ENCODE results near the gene LLGL2.

LLGL2 gene

GRCh38 chr17:75492555-75493168, 32.8 kb upstream of the LLGL2 start:
- DNase-seq (ENCODE audit: low read depth) = no peak

GRCh38 chr17:75493476-75494129, 31.9 kb upstream of the LLGL2 start:
- no peak for DNase-seq (ENCODE audit: low read depth)

GRCh38 chr17:75494326-75494877, 31.1 kb upstream of the LLGL2 start:
- DNase-seq (ENCODE audit: low read depth) = no peak

DNA sequence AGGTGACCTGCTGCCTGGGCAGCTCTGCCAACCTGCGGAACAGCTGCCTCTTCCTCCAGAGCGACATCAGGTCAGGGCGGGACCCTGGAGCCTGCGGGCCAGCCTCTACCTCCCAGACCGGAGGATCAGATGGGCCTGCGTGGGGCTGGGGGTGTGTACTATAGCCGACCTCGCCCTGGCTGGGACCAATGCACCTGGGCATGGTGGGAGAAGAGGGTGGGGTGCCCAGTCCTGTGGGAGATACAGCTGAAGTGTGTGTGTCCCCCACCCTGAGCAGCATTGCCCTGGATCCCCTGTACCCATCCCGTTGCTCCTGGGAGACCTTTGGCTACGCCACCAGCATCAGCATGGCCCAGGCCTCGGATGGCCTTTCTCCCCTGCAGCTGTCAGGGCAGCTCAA, 29.5 kb upstream of the LLGL2 start:
- DNase-seq (ENCODE audit: low read depth) = no peak

GRCh38 chr17:75498039-75498725, 27.3 kb upstream of the LLGL2 start:
- no peak for DNase-seq (ENCODE audit: low read depth)

DNA sequence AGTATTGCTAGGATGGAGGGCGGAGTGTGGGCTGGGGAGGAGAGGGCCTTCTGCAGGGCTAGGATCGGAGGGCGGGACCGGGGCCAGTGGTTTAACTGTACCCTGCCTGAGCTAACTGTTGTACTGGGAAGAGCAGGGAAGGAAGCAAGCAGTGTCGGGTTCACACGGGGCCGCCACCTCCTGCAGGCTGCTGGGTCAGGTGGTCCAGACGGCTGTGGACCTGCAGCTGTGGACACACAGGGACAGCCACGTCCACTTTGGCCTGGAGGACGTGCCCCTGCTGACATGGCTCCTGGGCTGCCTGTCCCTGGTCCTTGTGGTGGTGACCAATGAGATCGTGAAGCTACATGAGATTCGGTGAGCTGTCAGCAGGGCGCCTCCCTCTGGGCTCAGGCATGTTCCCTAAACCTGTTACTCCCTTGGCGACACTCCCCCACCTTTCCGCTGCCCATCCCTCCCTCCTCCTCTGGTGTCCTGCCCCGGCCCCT, 26.7 kb upstream of the LLGL2 start:
- DNase-seq (ENCODE audit: low read depth) = no peak

GRCh38 chr17:75499313-75500022, 26.0 kb upstream of the LLGL2 start:
- DNase-seq (ENCODE audit: low read depth) = no peak

DNA sequence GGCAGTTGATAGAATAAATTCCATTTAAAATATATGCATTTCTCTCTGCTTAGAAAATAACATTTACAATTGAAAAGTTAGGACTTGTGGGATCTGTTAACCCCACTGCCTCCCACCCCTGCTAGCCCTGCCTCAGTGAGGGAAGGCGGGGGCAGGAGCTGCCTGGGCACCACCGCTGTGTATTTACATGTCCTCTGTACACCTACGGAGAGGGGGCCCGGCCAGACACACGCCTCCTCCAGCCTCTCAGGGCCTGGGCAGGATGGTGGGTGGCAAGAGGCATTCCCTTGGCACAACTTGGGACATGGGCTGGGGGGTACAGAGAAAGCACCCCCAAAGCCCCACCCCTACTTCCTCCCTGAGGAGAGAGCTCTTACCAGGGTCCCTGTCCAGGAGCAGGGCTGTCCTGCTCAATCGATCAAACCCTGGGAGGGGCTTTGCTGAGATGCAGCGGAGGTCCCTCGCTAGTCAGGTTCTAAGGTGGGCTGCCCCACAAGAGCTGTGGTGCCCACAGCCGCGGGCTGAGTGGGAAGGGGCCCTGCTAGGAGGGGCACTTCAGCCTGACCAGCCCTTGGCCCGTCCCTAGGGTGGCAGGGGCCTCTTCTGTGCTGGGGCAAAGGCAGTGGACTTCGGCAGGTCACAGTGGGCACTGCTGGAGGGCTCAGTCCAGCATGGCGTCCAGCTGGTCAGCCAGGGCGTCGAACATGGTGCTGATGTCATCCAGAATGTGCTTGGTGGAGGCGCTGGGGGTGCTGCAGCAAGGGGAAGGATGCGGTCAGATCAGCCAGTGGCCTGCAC, 24.9 kb upstream of the LLGL2 start:
- DNase-seq (ENCODE audit: low read depth) = no peak

- no peak for DNase-seq (ENCODE audit: low read depth)
Observed at GRCh38 chr17:75501378-75502071, 24.0 kb upstream of the LLGL2 start.

- no peak for DNase-seq (ENCODE audit: low read depth)
Observed at GRCh38 chr17:75502072-75502720, 23.3 kb upstream of the LLGL2 start.

GRCh38 chr17:75502721-75503329, 22.7 kb upstream of the LLGL2 start:
- DNase-seq (ENCODE audit: low read depth) = no peak

GRCh38 chr17:75503337-75503950, 22.1 kb upstream of the LLGL2 start:
- DNase-seq (ENCODE audit: low read depth) = no peak

DNA sequence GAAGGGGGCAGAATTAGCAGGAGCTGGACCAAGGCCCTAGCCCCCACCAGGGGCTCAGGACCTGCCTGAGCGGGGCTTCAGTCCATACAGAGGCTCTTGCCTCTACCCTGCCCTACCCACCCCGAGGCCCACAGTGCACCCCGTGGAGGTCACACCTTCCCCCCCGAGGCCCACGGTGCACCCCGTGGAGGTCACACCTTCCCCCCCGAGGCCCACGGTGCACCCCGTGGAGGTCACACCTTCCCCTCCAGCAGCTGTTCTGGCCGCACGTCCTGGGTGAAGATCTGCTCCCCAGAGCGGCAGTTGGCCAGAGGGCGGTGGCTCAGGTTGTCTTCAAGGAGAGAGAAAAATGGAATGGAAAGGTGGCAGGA, 21.5 kb upstream of the LLGL2 start:
- no peak for DNase-seq (ENCODE audit: low read depth)

- DNase-seq (ENCODE audit: low read depth) = no peak
Observed at GRCh38 chr17:75504347-75505151, 20.9 kb upstream of the LLGL2 start.

- no peak for DNase-seq (ENCODE audit: low read depth)
Observed at GRCh38 chr17:75505152-75505409, 20.4 kb upstream of the LLGL2 start.

- DNase-seq (ENCODE audit: low read depth) = no peak
Observed at GRCh38 chr17:75505640-75506039, 19.9 kb upstream of the LLGL2 start.

- no peak for DNase-seq (ENCODE audit: low read depth)
Observed at GRCh38 chr17:75506134-75506533, 19.4 kb upstream of the LLGL2 start.

DNA sequence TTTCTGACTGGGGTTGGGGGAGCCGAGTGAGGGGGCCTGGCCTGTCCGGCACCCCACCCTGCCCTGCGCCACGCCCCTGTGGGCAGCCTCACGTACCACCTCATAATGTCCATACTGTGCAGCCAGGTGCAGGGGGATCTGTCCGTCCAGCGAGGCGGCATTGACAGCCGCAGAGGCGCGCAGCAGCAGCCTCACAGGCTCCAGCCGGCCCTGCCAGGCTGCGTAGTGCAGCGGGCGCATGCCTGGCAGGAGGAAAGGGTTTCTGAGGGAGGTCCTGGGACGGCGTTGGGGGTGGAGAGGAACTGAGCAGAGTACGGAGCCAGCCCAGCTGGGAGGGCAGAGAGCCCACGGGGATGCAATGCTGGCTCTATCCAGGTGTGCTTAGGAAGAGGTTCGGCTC, 18.6 kb upstream of the LLGL2 start:
- DNase-seq (ENCODE audit: low read depth) = no peak
